ENCODE data around the gene SAMD10.
"Not testable (repeated sequence)": the region's sequence is repeated elsewhere in the genome, so short reads cannot be mapped to it uniquely, and the experiment has no call there.

The SAMD10 gene

GRCh38 chr20:64005394-64005793 lies 26.0 kb upstream of the SAMD10 start:
- DNase-seq, result no peak
- in situ Hi-C loops (cut with HindIII; ENCODE audit: low pct_ligation_motif_present, low pct_unique_long_range_greater_than_20kb, low sequenced_read_pairs), result no loop called here

DNA sequence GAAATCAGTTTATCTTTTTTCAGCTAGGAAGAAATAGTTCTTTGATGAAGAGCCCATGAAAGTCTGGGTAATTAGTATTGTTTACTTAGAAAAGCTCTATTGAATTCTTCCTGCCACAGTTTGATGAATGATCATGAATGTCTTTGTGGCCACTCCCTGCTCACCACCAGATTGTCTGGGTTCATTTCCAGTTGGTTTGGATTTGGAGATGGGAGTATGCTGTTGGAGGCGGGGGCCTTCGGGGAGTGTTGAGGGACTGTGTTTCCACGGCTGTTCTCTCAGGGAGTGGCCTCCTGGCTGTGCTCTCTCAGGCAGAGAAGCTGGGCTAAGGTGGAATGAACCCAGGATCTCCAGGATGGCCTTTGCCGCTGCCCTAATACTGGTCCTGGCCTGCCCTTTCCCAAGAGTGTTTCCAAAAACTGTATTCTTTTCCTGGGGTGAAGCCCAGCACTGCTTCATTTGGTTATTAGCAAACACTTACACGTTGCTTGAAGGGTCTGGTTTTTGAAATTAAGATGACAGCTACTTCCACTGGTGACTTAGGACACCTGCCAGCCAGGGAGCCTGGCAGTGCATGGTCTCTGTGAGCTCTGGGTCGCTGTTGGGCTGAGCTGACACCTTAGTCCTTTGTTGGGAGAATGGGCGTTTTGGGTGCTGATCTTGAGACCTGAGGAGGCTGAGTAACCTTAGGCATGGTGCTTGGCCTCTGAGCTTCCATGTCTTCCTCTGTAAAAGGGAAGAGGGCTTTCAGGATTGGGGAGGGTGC lies 24.7 kb upstream of the SAMD10 start:
- no peak for DNase-seq
- in situ Hi-C loops (cut with HindIII; ENCODE audit: low pct_ligation_motif_present, low pct_unique_long_range_greater_than_20kb, low sequenced_read_pairs), result no loop called here

- DNase-seq, result no peak
- in situ Hi-C loops (cut with HindIII; ENCODE audit: low pct_ligation_motif_present, low pct_unique_long_range_greater_than_20kb, low sequenced_read_pairs), result no loop called here
Measured at GRCh38 chr20:64001607-64002011, 22.2 kb upstream of the SAMD10 start.

DNA sequence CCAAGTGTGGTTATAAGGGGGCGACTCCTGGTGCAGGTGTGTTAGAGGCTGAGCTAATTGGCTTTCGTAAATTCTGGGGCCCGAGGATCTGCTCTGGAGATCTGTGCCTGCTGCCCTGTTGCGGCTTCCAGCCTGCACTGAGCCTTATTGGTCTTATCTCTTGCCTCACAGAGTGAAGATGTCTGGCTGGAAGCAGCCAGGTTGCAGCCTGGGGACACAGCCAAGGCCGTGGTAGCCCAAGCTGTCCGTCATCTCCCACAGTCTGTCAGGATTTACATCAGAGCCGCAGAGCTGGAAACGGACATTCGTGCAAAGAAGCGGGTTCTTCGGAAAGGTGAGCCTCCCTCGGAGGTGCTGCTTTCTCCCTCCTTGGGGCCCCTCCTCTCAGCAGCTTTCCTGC lies 21.5 kb upstream of the SAMD10 start:
- in situ Hi-C loops (cut with HindIII; ENCODE audit: low pct_ligation_motif_present, low pct_unique_long_range_greater_than_20kb, low sequenced_read_pairs), result no loop called here
- DNase-seq, result no peak

GRCh38 chr20:63982937-63983336 lies 3.5 kb upstream of the SAMD10 start:
- in situ Hi-C loops (cut with HindIII; ENCODE audit: low pct_ligation_motif_present, low pct_unique_long_range_greater_than_20kb, low sequenced_read_pairs), result no loop called here

GRCh38 chr20:63980806-63981728 lies 1.6 kb upstream of the SAMD10 start, which contains the start of gene PRPF6:
PRPF6 (plus strand) TSS chr20:63981132; CDS start chr20:63981246, 114 bp downstream.
- DNase-seq, result peak; percentile 95
- in situ Hi-C loops (cut with HindIII; ENCODE audit: low pct_ligation_motif_present, low pct_unique_long_range_greater_than_20kb, low sequenced_read_pairs), result no loop called here

More at GRCh38 chr20:63982937-63983336, 3.5 kb upstream of the SAMD10 start:
- DNase-seq, result no peak

GRCh38 chr20:63980317-63980805 lies 919 bp upstream of the SAMD10 start:
- DNase-seq, result no peak
- in situ Hi-C loops (cut with HindIII; ENCODE audit: low pct_ligation_motif_present, low pct_unique_long_range_greater_than_20kb, low sequenced_read_pairs), result no loop called here

DNA sequence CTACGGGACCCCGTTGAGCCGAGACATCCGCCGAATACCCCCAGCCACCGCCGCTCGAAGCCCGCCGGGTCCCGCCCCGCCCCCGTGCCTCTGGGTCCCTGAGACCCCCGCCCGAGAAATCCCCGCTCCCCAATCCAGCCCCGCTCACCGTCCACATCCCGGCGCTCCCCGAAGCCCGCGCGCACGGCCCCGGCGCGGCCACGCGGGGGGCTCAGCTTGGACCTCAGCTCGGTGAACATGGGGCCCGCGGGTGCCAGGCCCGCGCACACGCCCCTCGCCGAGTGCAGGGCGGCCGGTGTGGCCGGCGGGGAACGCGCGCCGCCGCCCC lies 249 bp downstream of the SAMD10 start:
- DNase-seq, result no peak
- in situ Hi-C loops (cut with HindIII; ENCODE audit: low pct_ligation_motif_present, low pct_unique_long_range_greater_than_20kb, low sequenced_read_pairs), result no loop called here

DNA sequence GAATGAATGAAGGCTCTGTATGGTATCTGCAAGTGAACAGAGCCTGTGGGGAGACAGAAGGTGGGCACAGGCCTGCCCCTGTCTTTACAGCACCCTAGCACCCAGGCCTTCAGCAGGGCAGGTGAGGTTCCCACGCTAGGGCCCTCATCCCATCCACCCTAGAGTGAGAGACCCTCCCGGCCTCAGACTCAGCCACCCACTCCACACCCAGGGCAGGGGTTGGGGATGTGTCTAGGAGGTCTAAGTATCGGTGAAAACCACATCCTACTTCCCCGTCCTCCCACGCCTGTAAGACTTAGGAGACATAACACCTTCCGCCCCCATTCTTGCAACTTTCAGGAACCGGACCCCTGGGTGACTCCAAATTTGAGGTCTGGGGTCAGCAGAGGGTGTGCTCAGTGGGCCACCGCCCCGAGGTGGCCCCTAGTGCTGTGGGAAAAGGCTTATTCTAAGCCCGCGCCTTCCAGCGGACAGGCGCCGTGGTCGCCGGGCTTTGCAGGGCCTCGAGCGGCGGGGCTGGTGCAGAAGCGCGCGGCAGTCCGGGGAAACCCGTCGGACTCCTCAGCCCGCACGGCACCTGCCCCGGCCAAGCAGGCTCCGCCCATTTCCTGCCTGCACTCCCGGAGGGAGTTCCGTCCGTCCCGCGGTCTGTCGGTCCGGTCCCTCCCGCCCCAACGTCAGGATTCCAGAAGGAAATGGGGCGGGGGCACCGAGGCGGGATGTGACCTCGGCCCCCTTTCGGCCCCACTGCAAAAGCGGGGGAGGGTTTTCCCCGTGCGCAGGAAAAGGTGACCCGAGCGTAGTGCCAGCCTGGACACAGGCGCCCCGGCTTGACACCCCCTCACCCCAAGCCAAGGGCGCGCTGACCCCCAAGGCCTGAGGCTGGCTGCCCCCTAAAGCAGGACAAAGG lies 868 bp downstream of the SAMD10 start:
- in situ Hi-C loops (cut with HindIII; ENCODE audit: low pct_ligation_motif_present, low pct_unique_long_range_greater_than_20kb, low sequenced_read_pairs), result no loop called here
- peak; percentile 77 for DNase-seq

GRCh38 chr20:63977739-63978276 lies 1.6 kb downstream of the SAMD10 start:
- peak; percentile 78 for DNase-seq
- in situ Hi-C loops (cut with HindIII; ENCODE audit: low pct_ligation_motif_present, low pct_unique_long_range_greater_than_20kb, low sequenced_read_pairs), result no loop called here

- DNase-seq, result no peak
- in situ Hi-C loops (cut with HindIII; ENCODE audit: low pct_ligation_motif_present, low pct_unique_long_range_greater_than_20kb, low sequenced_read_pairs), result no loop called here
Measured at GRCh38 chr20:63976980-63977738, 2.3 kb downstream of the SAMD10 start.

DNA sequence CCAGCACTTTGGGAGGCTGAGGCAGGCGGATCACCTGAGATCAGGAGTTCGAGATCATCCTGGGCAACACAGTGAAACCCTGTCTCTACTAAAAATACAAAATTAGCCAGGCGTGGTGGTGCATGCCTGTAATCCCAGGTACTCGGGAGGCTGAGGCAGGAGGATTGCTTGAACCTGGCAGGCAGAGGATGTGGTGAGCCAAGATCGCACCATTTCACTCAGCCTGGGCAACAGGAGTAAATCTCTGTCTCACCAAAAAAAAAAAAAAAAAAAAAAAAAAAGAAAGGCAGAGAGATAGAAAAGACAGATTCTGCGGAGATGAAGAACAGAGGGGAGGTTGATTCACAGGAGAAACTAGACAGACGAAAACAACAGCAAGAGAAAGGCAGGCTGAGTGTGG lies 2.9 kb downstream of the SAMD10 start:
- DNase-seq; in situ Hi-C loops (cut with HindIII; ENCODE audit: low pct_ligation_motif_present, low pct_unique_long_range_greater_than_20kb, low sequenced_read_pairs): not testable (repeated sequence)

DNA sequence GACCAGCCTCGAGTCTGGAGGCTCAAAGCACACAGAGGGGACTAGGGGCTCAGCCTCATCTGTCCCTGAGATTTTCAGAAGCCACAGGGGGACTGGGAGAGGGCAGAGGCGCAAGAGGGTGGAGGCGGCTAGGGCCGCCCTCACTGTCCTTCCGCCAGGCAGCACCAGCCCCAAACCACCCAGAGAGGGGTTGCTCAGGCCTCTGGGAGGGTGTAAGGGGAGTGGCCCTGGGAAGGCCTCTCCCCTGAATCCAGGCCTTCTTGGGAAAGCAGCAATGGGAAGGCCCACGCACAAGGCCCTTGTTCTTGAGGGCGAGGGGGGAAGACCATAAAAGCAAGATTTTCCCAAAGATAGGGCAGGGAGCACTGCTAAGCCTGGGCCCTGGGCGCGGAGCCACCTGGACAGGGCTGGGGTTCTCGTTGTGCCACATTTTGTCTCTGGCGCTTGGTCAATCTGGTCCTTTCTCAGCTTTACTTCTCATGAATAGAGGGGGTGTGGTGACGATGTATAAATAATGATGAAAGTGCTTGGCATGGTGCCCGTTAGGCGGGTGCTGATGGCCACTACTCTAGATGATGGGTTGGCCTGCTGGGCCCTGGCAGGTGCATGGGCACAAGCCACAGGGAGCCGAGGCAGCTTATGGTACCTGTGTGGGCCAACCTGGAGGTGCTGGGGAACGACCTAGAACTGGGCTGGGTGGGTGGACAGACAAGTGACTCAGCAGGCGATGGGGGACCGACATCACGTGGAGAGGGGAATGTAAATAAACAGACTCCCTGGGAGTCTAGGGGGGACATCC lies 4.8 kb downstream of the SAMD10 start:
- no peak for DNase-seq
- in situ Hi-C loops (cut with HindIII; ENCODE audit: low pct_ligation_motif_present, low pct_unique_long_range_greater_than_20kb, low sequenced_read_pairs), result no loop called here

GRCh38 chr20:63973636-63974401 lies 5.6 kb downstream of the SAMD10 start:
- DNase-seq, result peak; percentile 81

GRCh38 chr20:63973160-63973479 lies 6.3 kb downstream of the SAMD10 start:
- in situ Hi-C loops (cut with HindIII; ENCODE audit: low pct_ligation_motif_present, low pct_unique_long_range_greater_than_20kb, low sequenced_read_pairs), result no loop called here

More at GRCh38 chr20:63973636-63974401, 5.6 kb downstream of the SAMD10 start:
- in situ Hi-C loops (cut with HindIII; ENCODE audit: low pct_ligation_motif_present, low pct_unique_long_range_greater_than_20kb, low sequenced_read_pairs), result no loop called here

More at GRCh38 chr20:63973160-63973479, 6.3 kb downstream of the SAMD10 start:
- DNase-seq, result no peak
